HCT116 (cell line): ENCODE measurements around the gene PDK2. TPM values are rescaled to one million over a fixed set of nuclear protein-coding genes. Genes with fewer than 3 reads are reported as not detected.

Source experiments
- ATAC-seq: fragments of 200-7000 bp; cut with Tn5 transposase; 2 replicates; pipeline ENCODE4 v1.9.1; 2020; ENCODE audit warnings: mild to moderate bottlenecking, moderate library complexity
- BruUV-seq: library from RNA; stranded (reverse); fragments of 400-500 nt; replicated peaks from 2 replicates; lab custom pipeline; 2021; lab: Mats Ljungman, UMichigan
- CTCF ChIA-PET: fragments of 300-600 bp; sonication (Branson Sonifier 250); formaldehyde crosslinking; loops from one replicate; lab custom pipeline; 2021; ENCODE audit warnings: antibody characterized with exemption; lab: Charles Lee
- POLR2A ChIA-PET: fragments of 300-600, 350-600 bp; sonication (Branson Sonifier 250); formaldehyde crosslinking; loops from one replicate; lab custom pipeline; 2021; ENCODE audit warnings: antibody characterized with exemption; lab: Charles Lee
- RAD21 ChIA-PET, 2 experiments: fragments of 300-600 bp; sonication (Branson Sonifier 250); formaldehyde crosslinking; loops; one replicate each; lab custom pipeline; 2023; ENCODE audit warnings: low total read pairs in 2 of 2; ENCODE audit not compliant: uncharacterized antibody in 2 of 2, unreplicated experiment in 2 of 2, low non-redundant PET in 1 of 2; lab: Charles Lee
- DNase-seq: peaks from one replicate; pipeline ENCODE4 v3.0.0-alpha.2; 2010; ENCODE audit warnings: low read depth, low spot score
- H2AFZ ChIP-seq: fragments of 200-600 bp; shearing (Covaris generic), sonication (generic); 2 replicates; pipeline ENCODE4 v1.6.1; 2017; ENCODE audit warnings: low read depth, mixed run types, mixed read lengths, antibody characterized with exemption, low read length; ENCODE audit not compliant: poor library complexity, severe bottlenecking
- H3K27ac ChIP-seq: 2 replicates; pipeline ENCODE4 v1.5.1; 2012; ENCODE audit warnings: low read depth, low read length
- H3K27me3 ChIP-seq: fragments of 200-600 bp; sonication (generic); 2 replicates; pipeline ENCODE4 v1.6.1; 2016; ENCODE audit warnings: mixed run types, low read length, mixed read lengths; ENCODE audit not compliant: insufficient read depth
- H3K36me3 ChIP-seq, 2 experiments: fragments of 200-500 bp in 1 of 2; fragments of 200-600 bp in 1 of 2; sonication (Bioruptor generic) in 1 of 2; sonication (generic) in 1 of 2; 2 replicates each; pipeline versions ENCODE4 v1.5.1 to v1.6.1; 2014 to 2016; ENCODE audit warnings: low read length in 2 of 2, inconsistent platforms in 1 of 2, mixed read lengths in 1 of 2, mixed run types in 1 of 2; ENCODE audit not compliant: insufficient read depth in 2 of 2, control insufficient read depth in 1 of 2
- H3K4me1 ChIP-seq, 2 experiments: fragments of 200-600 bp in 1 of 2; sonication (generic) in 1 of 2; 2 replicates each; pipeline versions ENCODE4 v1.5.1 to v1.6.1; 2012 to 2017; ENCODE audit warnings: low read length in 2 of 2, inconsistent platforms in 1 of 2, mild to moderate bottlenecking in 1 of 2, mixed read lengths in 1 of 2, mixed run types in 1 of 2, moderate library complexity in 1 of 2; ENCODE audit not compliant: insufficient read depth in 2 of 2, control insufficient read depth in 1 of 2
- H3K4me2 ChIP-seq: fragments of 200-600 bp; sonication (generic); 2 replicates; pipeline ENCODE4 v1.6.1; 2017; ENCODE audit warnings: mixed run types, low read length, mixed read lengths
- H3K4me3 ChIP-seq, 2 experiments: fragments of 200-600 bp in 1 of 2; sonication (generic) in 1 of 2; replicated peaks in 1 of 2; 2 replicates each; pipeline ENCODE4 v1.5.1; 2011 to 2016; ENCODE audit warnings: low read length in 2 of 2, control low read depth in 1 of 2, low read depth in 1 of 2, mild to moderate bottlenecking in 1 of 2, mixed read lengths in 1 of 2, mixed run types in 1 of 2
- H3K79me2 ChIP-seq: fragments of 200-600 bp; sonication (generic); 2 replicates; pipeline ENCODE4 v1.6.1; 2017; ENCODE audit warnings: mild to moderate bottlenecking, mixed run types, low read length, moderate library complexity, mixed read lengths; ENCODE audit not compliant: insufficient read depth
- H3K9ac ChIP-seq: fragments of 200-600 bp; sonication (generic); 2 replicates; pipeline ENCODE4 v1.6.1; 2016; ENCODE audit warnings: low read length, mixed read lengths
- H3K9me2 ChIP-seq: fragments of 200-600 bp; sonication (generic), shearing (Covaris generic); 2 replicates; pipeline ENCODE4 v1.6.1; 2017; ENCODE audit warnings: mixed run types, mild to moderate bottlenecking, moderate library complexity; ENCODE audit not compliant: insufficient read depth
- H3K9me3 ChIP-seq, 2 experiments: fragments of 200-500 bp in 1 of 2; fragments of 200-600 bp in 1 of 2; sonication (Bioruptor generic) in 1 of 2; sonication (generic) in 1 of 2; 2 replicates each; pipeline ENCODE4 v1.6.1; 2014 to 2017; ENCODE audit warnings: low read length in 2 of 2, mixed read lengths in 2 of 2, inconsistent platforms in 1 of 2, low read depth in 1 of 2, mild to moderate bottlenecking in 1 of 2, mixed run types in 1 of 2, moderate library complexity in 1 of 2; ENCODE audit not compliant: control insufficient read depth in 1 of 2, insufficient read depth in 1 of 2
- H4K20me1 ChIP-seq: fragments of 200-600 bp; sonication (generic), shearing (Covaris generic); 2 replicates; pipeline ENCODE4 v1.6.1; 2017; ENCODE audit warnings: mixed run types, mild to moderate bottlenecking, moderate library complexity; ENCODE audit not compliant: insufficient read depth
- CBX3 ChIP-seq: IDR thresholded peaks from 2 replicates; pipeline ENCODE4 v1.6.1; 2012; ENCODE audit warnings: low read depth
- CEBPB ChIP-seq: IDR thresholded peaks from 2 replicates; pipeline ENCODE4 v1.6.1; 2012; ENCODE audit warnings: low read depth
- CTCF ChIP-seq, 3 experiments: fragments of 200-600 bp in 1 of 3; sonication (generic) in 1 of 3; IDR thresholded peaks in 2 of 3; conservative IDR thresholded peaks in 1 of 3; 2 replicates each; pipeline ENCODE4 v1.5.1; 2012 to 2017; ENCODE audit warnings: low read depth in 2 of 3, low read length in 2 of 3, antibody characterized with exemption in 1 of 3, borderline replicate concordance in 1 of 3, control low read depth in 1 of 3, mild to moderate bottlenecking in 1 of 3, mixed read lengths in 1 of 3, mixed run types in 1 of 3, moderate library complexity in 1 of 3; ENCODE audit not compliant: insufficient read depth in 1 of 3
- EGR1 ChIP-seq: IDR thresholded peaks from 2 replicates; pipeline ENCODE4 v1.6.1; 2012; ENCODE audit warnings: low read depth
- ELF1 ChIP-seq: IDR thresholded peaks from 2 replicates; pipeline ENCODE4 v1.6.1; 2012; ENCODE audit warnings: low read depth, borderline replicate concordance
- EZH2 ChIP-seq: fragments of 200-600 bp; sonication (generic); IDR thresholded peaks from 2 replicates; pipeline ENCODE4 v1.6.1; 2017; ENCODE audit warnings: antibody characterized with exemption, mixed run types
- EZH2phosphoT487 ChIP-seq: fragments of 200-600 bp; IDR thresholded peaks from 2 replicates; pipeline ENCODE4 v1.6.1; 2018; ENCODE audit warnings: antibody characterized with exemption, borderline replicate concordance
- FOSL1 ChIP-seq: IDR thresholded peaks from 2 replicates; pipeline ENCODE4 v1.6.1; 2012; ENCODE audit warnings: low read depth
- JUND ChIP-seq: IDR thresholded peaks from 2 replicates; pipeline ENCODE4 v1.6.1; 2012
- POLR2A ChIP-seq: IDR thresholded peaks from 2 replicates; pipeline ENCODE4 v1.7.0; 2011; ENCODE audit warnings: borderline replicate concordance; ENCODE audit not compliant: insufficient read depth, insufficient read length; ENCODE audit errors: extremely low read depth
- POLR2AphosphoS5 ChIP-seq: IDR thresholded peaks from 2 replicates; pipeline ENCODE4 v1.6.1; 2011; ENCODE audit warnings: mild to moderate bottlenecking, low read depth, low read length, moderate library complexity
- RAD21 ChIP-seq: IDR thresholded peaks from 2 replicates; pipeline ENCODE4 v1.6.1; 2012; ENCODE audit warnings: low read depth, mild to moderate bottlenecking
- SP1 ChIP-seq: IDR thresholded peaks from 2 replicates; pipeline ENCODE4 v1.6.1; 2012; ENCODE audit warnings: low read depth
- TCF7L2 ChIP-seq: IDR thresholded peaks from 2 replicates; pipeline ENCODE4 v1.7.0; 2011; ENCODE audit warnings: borderline replicate concordance, inconsistent platforms; ENCODE audit not compliant: insufficient read depth, insufficient read length; ENCODE audit errors: extremely low read depth
- YY1 ChIP-seq: IDR thresholded peaks from 2 replicates; pipeline ENCODE4 v1.6.1; 2011; ENCODE audit warnings: low read length, low read depth, moderate library complexity, mild to moderate bottlenecking; ENCODE audit not compliant: insufficient replicate concordance; ENCODE audit errors: extremely low read depth
- ZBTB33 ChIP-seq: IDR thresholded peaks from 2 replicates; pipeline ENCODE4 v1.6.1; 2011; ENCODE audit warnings: mild to moderate bottlenecking, low read length, moderate library complexity; ENCODE audit not compliant: insufficient replicate concordance; ENCODE audit errors: extremely low read depth
- ZFX ChIP-seq: fragments of 450-650 bp; IDR thresholded peaks from 2 replicates; pipeline ENCODE4 v1.6.1; 2017
- ZNF274 ChIP-seq: fragments of 200-500 bp; sonication (Bioruptor generic); IDR thresholded peaks from 2 replicates; pipeline ENCODE4 v1.6.1; 2014; ENCODE audit warnings: mild to moderate bottlenecking, low read depth, low read length, inconsistent platforms
- intact Hi-C: fragments of 100-400 bp; cut with micrococcal nuclease; formaldehyde crosslinking; loops from 2 replicates; pipeline ENCODE4 v1.10.0; 2022
- total RNA-seq: library from RNA; stranded (reverse); gene quantifications from one replicate; pipeline ENCODE4 v1.2.1, GENCODE V29; 2021; ENCODE audit not compliant: unreplicated experiment

Gene PDK2
- total RNA-seq, 1 experiment from 2014 or later: 39.1 TPM

GRCh38 chr17:50146927-50147665 lies 51.9 kb downstream of the PDK2 start (continued):
- no peak for TF ChIP-seq POLR2AphosphoS5
- no peak for TF ChIP-seq SP1
- no peak for TF ChIP-seq CTCF (IDR thresholded peaks at IDR 0.05 in 2 of 3, conservative IDR thresholded peaks at IDR 0.05 in 1 of 3; ENCODE audit: borderline replicate concordance in 1 of 3, insufficient read depth in 1 of 3, low read depth in 2 of 3, low read length in 2 of 3)
- no peak for TF ChIP-seq TCF7L2
- TF ChIP-seq ZFX: no peak
- no peak for TF ChIP-seq CEBPB
- no peak for TF ChIP-seq CBX3

- Histone ChIP-seq H3K9me2 (no peaks in the 10 kb centered on the region), H3K4me1 (peaks cover 15 to 39% of the 10 kb centered on the region in 2 experiments), H3K4me3 (peak overlapping the region; percentile 76 to 97; a peak in 3 of 4 replicates), H3K4me2 (peak overlapping the region; percentile 92), H3K79me2 (peaks cover 78% of the 10 kb centered on the region), H3K27me3 (no peaks in the 10 kb centered on the region), H3K9ac (peak overlapping the region; percentile 74), H4K20me1 (no peaks in the 10 kb centered on the region), H3K36me3 (peaks cover 34 to 43% of the 10 kb centered on the region in 2 experiments; a peak in 3 of 4 replicates), H3K27ac (peak overlapping the region; percentile 21; the same call in 1 of the 2 replicates), H3K9me3 (no peaks in the 10 kb centered on the region), H2AFZ (no peak overlapping the region)
- no TSS peak for BruUV-seq
- CTCF ChIA-PET: interaction anchor here (1.6 kb wide), 1 partner anchor 22 kb away, joined by 5 read pairs; no protein-coding TSS in a partner anchor
- RAD21 ChIA-PET: no interaction called here
- intact Hi-C loops: no loop called here
- ATAC-seq: no peak
- POLR2A ChIA-PET: no interaction called here
- DNase-seq: no peak
- TF ChIP-seq EZH2 (no peak), POLR2A (no peak), RAD21 (no peak), ZBTB33 (no peak), FOSL1 (no peak), EGR1 (no peak), TCF7L2 (no peak), CBX3 (no peak), CTCF (IDR thresholded peaks at IDR 0.05 in 2 of 3, conservative IDR thresholded peaks at IDR 0.05 in 1 of 3; ENCODE audit: borderline replicate concordance in 1 of 3, insufficient read depth in 1 of 3, low read depth in 2 of 3, low read length in 2 of 3) (no peak), EZH2phosphoT487 (no peak), ZNF274 (no peak), ELF1 (no peak), YY1 (no peak), ZFX (no peak), JUND (no peak)
Measured at GRCh38 chr17:50147841-50148225, 52.7 kb downstream of the PDK2 start.
